GM18502 (cell line): ENCODE data around the gene IFI30.

Experiments
- ATAC-seq: cut with Tn5 transposase; IDR thresholded peaks from one replicate; pipeline ENCODE4 v1.9.1; 2021; ENCODE audit warnings: mild to moderate bottlenecking; ENCODE audit not compliant: unreplicated experiment, poor library complexity

IFI30 gene

GRCh38 chr19:18220632-18221275, 47.1 kb downstream of the IFI30 start:
- ATAC-seq: no peak

- ATAC-seq: no peak
Observed at GRCh38 chr19:18221815-18222725, 48.5 kb downstream of the IFI30 start.

DNA sequence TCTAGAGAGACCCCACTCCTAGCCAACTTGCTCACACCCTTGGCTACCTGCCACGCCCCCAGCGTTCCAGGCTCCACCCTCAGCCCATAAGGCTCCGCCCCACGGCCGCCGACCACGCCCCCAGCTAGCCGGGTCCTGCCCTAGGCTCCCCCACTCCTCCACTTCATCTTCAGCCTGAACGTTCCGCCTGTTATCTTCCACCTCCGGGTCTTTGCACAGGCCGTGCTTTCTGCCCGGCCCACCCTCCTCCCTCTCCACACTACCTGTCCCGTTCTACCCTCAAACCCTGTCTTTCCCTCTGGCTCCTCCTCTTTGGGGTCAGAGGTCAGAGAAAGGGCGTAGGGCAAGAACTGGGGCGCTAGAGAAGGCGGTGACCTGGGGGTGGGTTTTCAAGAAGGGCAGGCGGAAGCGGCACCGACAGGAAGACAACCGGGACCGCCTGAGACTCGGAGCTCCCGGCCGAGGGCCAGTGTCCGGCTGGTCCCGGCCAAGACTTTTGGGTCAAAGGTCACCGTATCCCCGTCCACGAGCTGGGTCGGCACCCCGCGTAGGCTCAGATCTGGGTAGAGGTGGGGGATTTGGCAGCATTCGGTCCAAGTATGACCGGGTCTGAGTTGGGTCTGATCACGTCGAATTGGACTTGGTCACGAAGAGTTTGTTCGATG, 50.4 kb downstream of the IFI30 start:
- ATAC-seq: no peak

GRCh38 chr19:18224525-18225354, 51.1 kb downstream of the IFI30 start:
- peak; percentile 90 for ATAC-seq

DNA sequence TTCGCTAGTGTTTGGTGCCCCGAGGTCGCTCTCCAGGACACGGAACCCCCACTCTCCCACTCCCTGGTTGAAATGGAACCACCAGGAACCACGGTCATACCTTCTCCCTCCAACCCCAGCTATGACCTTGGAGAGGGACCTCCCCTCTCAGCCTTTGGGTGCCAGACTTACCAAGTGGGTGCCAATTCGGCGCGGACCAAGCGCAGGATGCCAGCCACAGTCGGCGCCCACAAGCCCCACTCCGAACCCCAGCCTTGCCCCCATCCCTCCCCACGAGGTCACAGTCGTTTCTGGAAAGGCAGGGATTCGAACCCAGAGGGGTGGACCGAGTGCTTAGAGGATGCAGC, 51.7 kb downstream of the IFI30 start:
- ATAC-seq: no peak

- no peak for ATAC-seq
Observed at GRCh38 chr19:18225702-18226468, 52.3 kb downstream of the IFI30 start, which contains the start of gene PDE4C. Gene PDE4C, minus strand, starts transcription at chr19:18226438. Its CDS starts 23 bp downstream, at chr19:18226415.

DNA sequence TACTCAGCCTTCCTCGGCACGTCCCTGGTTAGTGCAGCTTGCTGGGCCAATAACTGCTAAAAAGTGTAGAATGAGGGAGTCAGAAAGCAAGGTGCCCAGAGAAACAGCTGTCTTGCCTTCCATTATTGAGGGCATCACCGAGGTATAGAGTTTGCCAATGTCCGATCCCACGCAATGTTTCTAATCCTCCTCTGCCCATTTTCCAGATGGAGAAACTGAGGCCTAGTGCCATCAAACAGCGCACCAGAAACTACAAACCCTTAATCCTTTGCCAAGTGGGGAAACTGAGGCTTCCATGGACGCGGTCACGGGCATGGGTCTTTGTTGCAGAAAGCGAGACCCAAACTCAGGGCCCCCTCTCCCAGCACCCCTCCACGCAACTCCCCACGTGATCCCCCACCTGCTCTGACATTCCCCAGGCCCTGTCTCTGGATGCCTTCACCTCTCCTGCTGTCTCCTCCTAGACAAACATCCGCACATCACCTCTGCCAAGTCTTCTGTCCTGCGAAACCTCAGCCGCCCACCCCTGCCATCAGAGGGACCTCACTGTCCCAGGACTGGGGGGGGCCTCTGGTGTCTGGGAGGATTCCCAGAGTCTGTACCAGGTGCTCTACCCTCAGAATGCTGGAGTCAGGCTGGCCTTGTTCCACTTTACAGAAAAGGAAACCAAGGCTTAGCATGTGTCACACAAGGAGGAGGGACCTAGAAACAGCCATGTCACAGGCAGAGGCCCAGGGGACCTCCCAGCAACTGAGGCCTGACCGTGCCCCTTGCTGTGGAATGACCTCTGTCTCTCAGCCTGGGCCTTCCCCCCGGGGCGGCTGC, 53.6 kb downstream of the IFI30 start:
- ATAC-seq: no peak
